GM21381 (cell line): ENCODE measurements around the gene GRK2.
A peak's percentile ranks its signal among the peaks of the same experiment; 100 is the strongest.
"Not testable (repeated sequence)": the region's sequence is repeated elsewhere in the genome, so short reads cannot be mapped to it uniquely, and the experiment has no call there.

Experiments
- ATAC-seq: cut with Tn5 transposase; IDR thresholded peaks from one replicate; pipeline ENCODE4 v1.9.1; 2021; ENCODE audit warnings: mild to moderate bottlenecking, moderate library complexity; ENCODE audit not compliant: unreplicated experiment

Gene GRK2

GRCh38 chr11:67266449-67267187, at the start of gene GRK2:
TSS of gene GRK2 (plus strand) at chr11:67266473. CDS start at chr11:67266700, 227 bp downstream.
- peak; percentile 0 for ATAC-seq

GRCh38 chr11:67227726-67228125, 38.5 kb upstream of the GRK2 start:
- ATAC-seq: no peak

DNA sequence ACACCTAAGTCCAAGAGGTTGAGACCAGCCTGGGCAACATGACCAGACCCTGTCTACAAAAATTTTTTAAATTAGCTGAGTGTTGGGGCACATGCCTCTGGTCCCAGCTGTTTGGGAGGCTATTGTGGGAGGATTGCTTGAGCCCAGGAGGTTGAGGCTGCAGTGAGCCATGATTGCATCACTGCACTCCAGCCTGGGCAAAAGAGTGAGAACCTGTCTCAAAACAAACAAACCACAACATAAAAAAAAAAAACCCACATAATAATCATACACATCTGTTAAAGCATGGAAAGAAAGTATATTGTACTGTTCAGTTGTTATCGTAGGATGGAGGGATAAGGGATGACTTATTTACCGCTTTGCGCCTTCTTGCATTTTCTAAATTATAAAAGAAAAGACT, 35.9 kb upstream of the GRK2 start:
- no peak for ATAC-seq

GRCh38 chr11:67230886-67231285, 35.4 kb upstream of the GRK2 start:
- ATAC-seq: no peak

GRCh38 chr11:67233584-67234190, 32.6 kb upstream of the GRK2 start:
- ATAC-seq: no peak

- ATAC-seq: not testable (repeated sequence)
These were observed 31.7 kb upstream of the GRK2 start for GRCh38 chr11:67234571-67234970.

GRCh38 chr11:67237574-67237973, 28.7 kb upstream of the GRK2 start:
- ATAC-seq: no peak

DNA sequence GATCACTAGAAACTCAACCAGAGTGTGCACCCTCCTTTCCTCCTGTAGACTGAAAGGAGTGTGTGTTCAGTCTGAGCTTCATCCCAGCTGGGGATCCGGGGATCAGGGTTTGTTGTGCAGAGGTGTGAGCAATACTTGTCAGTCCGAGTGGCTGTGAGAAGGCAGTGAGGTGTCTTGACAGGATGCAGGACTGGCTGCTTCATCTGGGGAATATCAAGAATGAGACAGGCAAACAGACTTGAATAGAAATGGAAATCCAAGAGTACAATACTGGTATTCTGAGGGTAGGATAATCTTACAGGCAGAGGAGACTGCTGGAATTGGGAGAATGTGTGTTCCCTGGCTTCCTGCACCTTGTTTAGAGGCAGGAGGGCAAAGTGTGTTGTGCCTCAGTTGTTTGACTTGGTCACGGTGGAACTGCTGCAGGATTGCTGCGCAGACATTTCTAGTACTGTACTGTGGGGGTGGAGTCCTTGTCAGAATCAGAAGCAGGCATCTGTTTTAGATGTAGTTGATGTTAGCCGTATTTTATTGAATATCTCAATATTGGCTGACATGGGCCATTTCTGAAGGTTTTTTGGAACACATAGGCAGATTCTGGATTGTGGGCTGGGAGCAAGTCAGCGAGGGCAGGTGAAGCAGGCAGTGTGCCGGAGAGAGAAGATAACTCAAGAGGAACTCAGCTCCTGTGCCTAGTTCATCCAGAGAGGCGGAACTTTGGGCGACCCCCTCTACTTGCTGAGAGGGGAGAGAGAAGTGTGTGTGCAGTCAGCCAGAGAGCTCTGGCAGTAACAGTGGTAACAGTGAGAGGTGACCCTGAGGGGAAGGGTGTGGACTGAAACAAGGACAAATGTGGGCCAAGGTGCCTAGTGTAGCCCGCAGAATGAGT, 27.1 kb upstream of the GRK2 start:
- ATAC-seq: no peak

- ATAC-seq: peak; percentile 81
These were observed 26.3 kb upstream of the GRK2 start for GRCh38 chr11:67239783-67240575.

- peak; percentile 34 for ATAC-seq
These were observed 25.5 kb upstream of the GRK2 start for GRCh38 chr11:67240576-67241389.

DNA sequence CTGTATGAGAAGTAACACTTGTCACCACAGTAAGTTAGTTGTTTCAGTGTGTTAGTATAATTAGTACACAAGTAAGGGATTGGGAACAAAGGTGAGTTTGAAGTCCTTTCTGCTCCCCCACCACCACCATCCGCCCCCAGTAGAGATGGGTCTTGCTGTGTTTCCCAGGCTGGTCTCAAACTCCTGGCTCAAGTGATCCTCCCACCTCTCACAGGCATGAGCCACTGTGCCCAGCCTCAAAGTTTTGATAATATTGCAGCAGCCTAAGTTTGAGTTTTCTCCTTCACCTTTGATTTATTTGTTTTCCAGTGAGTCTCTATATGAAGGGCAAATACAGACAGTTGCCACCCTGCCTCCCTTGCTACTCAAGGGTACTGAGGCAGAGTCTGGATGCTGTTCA, 23.7 kb upstream of the GRK2 start:
- ATAC-seq: no peak

GRCh38 chr11:67243051-67243450, 23.2 kb upstream of the GRK2 start:
- no peak for ATAC-seq

DNA sequence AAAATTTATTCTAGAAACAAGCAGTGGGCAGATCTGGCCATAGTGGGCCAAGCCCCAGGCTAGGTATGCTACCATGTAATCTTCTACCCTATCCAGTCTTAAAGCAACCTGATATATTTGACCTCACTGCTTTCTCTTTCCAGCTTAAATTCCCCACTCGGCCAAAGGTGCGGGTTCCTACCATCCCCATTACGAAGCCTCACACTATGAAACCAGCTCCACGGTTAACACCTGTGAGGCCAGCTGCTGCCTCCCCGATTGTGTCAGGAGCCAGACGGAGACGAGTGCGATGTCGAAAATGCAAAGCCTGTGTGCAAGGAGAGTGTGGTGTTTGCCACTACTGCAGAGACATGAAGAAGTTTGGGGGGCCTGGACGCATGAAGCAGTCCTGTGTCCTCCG, 21.2 kb upstream of the GRK2 start:
- ATAC-seq: no peak

- ATAC-seq: no peak
These were observed 18.2 kb upstream of the GRK2 start for GRCh38 chr11:67247946-67248550.

DNA sequence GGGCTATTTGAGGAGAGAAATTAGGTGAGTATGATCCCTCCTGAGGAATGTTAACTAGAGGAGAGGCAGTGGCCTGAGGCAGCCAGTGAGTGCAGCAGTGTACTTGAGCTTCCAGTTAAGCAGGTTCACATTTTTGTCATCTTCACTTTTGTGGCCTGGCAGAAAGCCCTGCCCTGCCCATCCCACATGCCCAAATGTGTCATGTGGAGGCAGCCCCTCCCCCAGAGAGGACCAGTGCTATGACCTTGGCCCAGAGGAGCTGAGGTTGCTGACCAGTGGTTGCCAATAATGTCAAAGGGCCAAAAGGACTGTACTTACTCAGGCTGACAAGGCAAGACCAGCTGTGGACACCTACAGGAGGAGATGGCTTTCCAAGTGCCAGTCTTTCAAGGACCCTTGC, 17.6 kb upstream of the GRK2 start:
- ATAC-seq: no peak

GRCh38 chr11:67250059-67251043, 15.9 kb upstream of the GRK2 start:
- ATAC-seq: no peak

DNA sequence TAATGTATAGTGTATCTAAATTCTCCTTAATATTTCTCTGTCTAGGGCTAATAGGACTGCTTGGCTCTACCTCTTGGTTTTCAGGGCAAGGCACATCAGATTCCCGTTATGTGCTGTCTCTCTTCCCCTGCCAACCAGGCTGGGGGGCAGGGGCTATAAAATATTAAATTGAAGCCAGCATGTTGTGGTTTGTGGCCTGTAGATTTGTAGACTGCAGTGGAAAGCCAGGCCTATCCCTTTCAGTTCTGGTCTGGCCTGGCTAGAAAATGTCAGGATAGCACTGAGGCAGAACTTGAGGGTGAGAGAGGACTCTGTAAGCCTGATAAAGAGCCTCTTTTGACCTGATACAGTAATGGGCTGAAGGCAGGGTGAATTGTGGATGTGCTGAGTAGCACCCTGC, 14.4 kb upstream of the GRK2 start:
- ATAC-seq: no peak

DNA sequence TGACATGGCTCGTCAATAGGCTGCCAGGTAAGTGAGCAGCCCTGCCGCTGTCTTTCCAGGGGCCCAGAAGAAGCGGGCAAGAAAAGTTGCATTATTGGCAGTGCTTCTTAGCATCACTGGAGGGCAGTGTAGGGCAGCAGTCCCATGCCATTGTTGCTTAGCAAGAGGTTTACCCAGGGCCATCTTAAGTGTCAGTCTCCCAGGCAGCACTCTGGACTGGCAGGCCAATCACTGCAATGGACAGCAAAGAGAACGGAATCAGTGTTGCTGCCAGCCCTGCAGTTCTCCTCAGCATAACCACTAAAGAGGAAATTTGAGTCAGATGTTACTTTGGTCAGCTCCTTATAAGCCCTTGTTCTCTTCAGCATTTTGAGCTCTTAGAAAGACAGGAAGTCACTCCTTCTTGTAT, 13.4 kb upstream of the GRK2 start:
- no peak for ATAC-seq
